GM21786 (cell line): ENCODE data around the gene GNL3L.
"Not testable (repeated sequence)": the region's sequence is repeated elsewhere in the genome, so short reads cannot be mapped to it uniquely, and the experiment has no call there.

ENCODE experiments used
- ATAC-seq: cut with Tn5 transposase; IDR thresholded peaks from one replicate; pipeline ENCODE4 v1.9.1; 2021; ENCODE audit not compliant: unreplicated experiment

Gene GNL3L, protein sequence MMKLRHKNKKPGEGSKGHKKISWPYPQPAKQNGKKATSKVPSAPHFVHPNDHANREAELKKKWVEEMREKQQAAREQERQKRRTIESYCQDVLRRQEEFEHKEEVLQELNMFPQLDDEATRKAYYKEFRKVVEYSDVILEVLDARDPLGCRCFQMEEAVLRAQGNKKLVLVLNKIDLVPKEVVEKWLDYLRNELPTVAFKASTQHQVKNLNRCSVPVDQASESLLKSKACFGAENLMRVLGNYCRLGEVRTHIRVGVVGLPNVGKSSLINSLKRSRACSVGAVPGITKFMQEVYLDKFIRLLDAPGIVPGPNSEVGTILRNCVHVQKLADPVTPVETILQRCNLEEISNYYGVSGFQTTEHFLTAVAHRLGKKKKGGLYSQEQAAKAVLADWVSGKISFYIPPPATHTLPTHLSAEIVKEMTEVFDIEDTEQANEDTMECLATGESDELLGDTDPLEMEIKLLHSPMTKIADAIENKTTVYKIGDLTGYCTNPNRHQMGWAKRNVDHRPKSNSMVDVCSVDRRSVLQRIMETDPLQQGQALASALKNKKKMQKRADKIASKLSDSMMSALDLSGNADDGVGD

DNA sequence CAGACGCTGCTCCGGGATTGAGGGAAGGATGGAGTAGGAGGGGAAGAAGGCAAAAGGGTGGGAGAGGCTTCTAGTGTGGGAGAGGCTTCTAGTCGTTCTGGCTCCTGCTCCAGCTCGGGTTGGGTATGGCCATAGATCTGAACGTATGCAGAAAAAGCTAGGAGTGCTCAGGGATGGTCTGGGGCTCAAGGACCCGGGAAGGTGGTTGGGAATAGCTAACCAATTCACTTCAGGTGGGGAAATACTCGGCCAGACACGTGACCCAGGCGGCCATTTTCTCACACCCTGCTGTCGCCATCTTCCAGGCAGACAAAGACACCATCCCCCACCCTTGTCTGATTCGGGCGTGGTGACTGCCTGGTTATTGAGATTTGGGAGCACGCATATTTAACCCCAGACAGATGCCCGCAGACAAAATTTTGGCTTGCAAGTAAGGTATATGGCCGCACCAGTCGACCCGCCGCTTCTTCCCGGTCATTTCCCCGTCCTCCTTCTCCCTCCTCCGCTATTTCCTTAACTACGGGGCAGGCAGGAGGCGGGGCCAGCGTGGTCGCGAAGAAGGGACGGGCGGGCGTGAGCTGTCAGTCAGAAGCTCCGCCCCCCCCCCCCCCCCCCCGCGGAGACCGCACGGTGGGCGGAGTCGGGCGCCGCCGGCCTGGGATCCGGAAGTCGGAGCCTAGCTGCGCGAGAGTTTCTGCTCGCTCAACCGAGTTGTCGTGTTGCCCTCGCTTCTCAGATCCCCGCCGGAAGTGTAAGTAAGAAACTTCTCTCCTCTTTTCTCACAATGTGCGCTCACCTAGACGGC, at the start of gene GNL3L:
GNL3L (plus strand) TSS at position 668 of the 805 bp plus-strand sequence. CDS start 2,348 bp downstream, outside the sequence.
- peak; percentile 78 for ATAC-seq

DNA sequence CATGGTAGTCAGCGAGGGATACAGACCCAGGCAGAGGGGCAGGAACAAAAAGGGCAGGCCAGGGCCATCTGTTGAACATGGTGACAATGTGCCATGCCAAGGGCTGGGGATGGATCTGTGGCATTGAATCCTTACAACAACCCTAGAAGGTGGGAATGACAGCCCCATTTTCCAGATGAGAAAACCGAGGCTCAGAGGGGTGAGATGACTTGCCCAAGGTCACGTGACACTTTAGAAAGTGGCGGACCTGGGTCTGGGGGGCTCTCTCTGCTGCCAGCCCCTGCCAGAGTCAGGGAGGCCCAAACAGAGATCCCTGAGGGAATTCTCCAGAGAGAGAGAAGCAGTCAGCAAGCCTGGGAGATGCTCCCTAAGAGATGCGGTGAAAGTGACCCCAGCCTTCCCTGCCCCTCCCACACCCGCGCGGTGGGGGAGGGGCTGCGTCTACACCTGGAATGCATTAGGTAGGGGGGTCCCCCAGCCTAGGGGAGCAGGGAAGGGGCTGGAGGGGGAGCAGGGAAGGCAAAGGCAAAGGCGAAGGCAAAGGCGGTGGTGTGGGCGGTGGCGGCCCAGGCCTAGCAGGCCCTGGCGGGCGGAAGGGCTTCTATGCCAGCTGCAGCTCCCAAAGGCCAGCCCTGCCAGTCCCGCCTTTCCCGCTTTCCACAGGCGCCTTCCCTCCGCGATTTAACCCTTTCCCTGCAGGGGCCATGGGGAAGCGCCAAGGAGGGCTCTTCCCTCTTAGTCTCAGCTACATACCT, 47.0 kb upstream of the GNL3L start:
- ATAC-seq, result no peak

DNA sequence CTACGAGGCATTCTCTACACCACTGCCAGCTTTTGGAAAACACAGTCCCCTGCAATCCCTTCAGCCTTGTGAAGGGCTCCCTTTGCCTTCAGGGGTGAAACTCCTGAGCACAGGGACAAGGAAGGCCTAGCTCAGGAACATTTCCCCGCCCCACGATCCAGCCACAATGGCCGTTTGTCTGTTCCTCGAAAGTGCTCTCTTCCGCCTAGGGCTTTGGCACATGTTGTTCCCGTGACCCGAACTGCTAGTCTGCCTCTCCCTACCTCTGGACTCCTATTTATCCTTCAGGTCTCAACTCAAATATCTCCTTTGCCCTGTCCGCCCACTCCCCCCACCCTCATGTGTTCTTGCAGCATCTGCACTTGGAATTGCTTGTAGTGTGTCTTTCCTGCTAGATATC, 46.1 kb upstream of the GNL3L start:
- ATAC-seq, result no peak

DNA sequence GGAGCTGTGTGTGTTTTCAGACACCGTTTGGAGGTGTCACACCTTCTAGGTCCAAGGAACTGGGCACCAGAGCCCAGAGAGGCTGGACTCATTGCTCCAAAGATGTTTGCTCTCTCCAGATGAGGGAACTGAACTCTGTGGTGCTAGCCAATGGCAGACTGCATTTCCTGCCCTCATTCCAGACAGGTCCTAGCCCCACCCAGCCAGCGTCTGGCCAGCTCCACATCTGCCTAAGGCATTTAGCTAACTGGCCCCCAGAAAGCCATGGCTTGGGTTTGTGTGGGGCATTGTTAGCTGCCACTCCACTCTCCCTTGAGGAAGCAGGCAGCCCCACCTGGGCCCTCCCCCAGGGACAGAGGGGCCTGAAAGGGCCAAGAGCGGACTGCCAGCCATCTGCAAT, 45.4 kb upstream of the GNL3L start:
- no peak for ATAC-seq

DNA sequence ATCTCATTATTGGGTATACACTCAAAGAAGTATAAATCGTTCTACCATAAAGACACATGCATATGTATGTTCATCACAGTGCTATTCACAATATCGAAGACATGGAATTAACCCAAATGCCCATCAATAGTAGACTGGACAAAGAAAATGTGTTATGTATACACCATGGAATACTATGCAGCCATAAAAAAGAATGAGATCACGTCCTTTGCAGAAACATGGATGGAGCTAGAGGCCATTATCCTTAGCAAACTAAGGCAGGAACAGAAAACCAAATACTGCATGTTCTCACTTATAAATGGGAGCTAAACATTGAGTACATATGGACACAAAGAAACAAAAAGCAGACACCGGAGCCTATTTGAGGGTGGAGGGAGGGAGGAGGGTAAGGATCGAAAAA, 40.2 kb upstream of the GNL3L start:
- not testable (repeated sequence) for ATAC-seq

DNA sequence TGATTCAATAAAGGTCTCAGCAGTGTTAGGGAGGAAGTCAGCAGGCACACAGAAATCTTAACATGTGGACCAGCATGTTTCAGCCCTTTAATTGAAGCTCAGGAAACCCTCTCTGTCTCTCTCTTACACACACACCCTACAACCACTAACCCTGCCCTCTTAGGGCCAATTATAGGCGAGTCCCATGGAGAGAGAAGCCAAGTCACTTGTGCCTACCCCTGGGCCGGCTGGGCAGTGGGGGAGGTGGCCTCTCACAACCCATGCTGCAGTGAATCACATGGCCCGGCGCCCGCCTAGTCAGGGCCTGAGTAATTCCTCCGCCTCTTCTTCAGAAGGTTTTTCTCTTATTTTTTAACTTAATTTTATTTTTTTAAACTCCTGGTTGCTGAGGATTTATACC, 37.7 kb upstream of the GNL3L start:
- no peak for ATAC-seq

DNA sequence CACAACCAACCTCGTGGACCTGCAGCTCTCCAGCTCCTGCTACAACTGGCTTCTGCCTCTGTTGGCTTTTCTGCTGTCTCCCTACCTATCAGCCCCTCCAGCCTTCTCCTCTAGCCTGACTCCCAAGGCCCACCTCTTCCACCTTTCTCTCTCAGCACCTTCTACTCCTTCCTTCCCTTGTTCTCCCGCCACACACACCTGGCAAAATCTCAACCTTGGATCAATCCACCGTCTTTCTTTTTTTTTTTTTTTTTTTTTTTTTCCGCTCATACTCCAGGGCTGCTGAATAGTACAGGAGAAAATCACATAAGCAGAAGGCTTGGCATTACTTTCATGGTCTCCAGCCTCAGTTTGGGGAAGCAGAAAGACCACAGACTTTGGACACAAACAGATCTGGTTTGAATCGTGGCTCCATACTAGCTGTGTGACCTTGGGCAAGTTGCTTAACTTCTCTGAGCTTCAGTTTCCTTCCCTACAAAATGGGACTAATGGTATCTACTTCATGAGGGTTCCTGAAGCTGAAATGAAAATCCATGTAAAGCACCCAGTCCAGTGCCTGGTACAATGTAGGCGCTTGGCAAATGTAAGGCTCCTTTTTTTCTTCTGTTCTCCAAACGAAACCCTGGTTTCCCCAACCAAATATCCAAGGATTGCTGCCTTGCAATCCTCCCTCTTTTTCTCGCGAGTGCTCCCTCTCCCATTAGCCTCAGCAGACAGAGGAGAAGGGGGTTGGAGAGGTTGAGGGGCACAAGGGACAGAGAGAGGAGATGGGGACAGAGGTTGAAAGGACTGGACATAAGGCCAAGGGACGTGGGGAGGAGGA, 35.6 kb upstream of the GNL3L start:
- no peak for ATAC-seq

DNA sequence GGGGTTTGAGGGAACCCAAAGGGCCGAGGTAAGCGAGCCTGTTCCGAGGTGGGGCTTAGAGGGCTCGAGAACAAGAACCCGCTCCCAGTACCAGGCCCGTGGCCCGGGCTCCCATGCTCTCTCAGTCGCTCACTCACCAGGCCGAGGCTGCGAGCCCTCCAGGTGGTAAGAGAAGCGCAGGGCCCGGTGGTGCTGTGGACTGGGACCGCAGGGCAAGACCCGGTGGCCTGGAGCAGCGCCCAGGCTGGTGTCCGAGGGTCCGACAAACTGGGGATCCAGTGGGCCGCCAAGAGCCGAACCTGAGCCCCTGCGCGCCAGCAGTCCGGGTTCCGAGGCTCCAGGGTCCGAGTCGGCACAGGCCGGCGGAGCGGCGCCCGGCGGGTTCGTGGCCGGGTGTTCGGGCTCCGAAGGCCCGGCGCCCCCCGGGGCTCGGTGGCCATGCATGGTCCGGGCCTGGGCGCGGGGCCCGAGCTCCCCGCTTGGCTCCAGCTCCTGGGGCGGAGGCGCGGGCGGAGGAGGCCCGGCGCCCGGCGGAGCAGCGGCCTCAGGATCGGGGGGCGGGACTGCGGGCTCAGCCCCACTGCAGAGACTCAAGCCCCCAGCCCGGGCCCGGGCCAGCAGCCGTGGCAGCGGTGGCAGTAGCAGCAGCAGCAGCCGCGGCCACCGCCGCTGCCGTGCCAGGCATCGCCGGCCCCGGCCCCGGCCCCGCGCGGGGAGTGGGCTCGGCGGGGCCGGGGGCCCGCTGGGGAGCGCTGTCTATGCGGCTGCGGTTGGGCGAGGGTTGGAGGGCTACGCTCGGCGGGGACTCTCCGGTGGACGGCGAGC, 34.8 kb upstream of the GNL3L start:
- ATAC-seq, result no peak

DNA sequence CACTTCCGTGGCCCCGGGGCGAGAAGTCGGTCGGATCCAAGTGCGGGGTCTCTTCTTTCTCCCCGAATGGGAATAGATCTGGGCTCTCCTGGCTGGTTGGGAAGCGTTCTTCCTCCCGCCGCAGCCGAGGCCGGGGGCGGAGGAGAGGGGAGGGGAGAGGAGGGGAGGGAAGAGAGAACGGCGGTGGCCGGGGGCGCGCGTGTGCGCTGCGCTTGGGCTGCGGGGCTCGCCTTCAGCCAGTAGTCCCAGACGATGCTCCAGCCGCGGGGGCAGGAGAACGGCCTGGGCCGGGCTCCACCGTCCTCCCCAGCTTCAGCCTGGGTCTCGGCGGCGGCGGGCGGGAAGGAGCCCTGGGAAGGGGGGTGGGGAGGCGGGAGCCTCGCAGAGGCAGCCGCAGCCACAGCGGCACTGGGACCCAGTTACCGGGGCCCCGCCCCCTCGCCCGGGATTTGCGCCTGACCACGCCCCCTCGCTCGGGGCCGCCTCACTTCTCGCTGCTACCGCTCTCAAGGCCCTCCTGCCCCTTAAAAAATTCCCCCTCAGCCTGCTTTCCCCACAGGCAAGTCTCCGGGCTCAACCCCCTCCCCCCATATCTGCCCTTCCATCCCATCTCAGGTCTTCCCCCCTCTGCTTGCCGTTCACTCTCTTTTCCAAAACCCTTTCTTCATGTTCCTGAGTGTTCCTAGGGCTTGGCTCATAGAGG, 34.1 kb upstream of the GNL3L start, which contains the start of gene FGD1:
FGD1 (minus strand) TSS at position 421 of the 703 bp plus-strand sequence. CDS start 802 bp downstream, outside the sequence.
- no peak for ATAC-seq

DNA sequence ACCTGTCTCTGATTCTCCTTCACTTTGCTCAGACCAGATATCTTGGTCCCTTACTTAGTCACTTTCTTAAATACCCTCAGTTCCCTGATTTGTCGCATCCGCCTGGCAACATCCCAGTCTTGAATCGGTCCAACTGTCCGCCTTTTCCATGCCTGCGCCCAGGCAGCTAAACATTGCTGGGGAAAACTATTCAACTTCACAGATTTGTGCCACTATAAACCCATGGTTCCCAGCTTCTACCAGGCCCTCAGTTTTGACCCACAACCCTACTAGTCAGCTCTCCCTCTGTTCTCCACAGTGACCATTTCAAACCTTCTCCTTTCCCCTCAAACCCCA, 33.5 kb upstream of the GNL3L start:
- ATAC-seq, result no peak

DNA sequence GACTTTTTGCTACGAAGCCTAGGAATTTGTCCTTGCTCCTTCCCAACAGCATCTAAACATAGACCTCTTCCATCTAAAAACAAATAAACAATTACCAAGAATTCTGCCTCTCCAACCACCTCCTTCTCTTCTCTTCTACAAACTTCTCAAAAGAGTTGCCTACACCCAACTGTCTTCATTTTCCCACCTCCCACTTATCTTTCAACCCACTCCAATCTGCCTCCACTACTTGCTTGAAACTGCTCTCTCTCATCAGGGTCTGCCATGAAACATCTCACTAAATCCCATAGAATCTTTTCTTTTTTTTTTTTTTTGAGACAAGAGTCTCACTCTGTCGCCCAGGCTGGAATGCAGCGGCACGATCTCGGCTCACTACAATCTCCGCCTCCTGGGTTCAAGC, 33.1 kb upstream of the GNL3L start:
- no peak for ATAC-seq

DNA sequence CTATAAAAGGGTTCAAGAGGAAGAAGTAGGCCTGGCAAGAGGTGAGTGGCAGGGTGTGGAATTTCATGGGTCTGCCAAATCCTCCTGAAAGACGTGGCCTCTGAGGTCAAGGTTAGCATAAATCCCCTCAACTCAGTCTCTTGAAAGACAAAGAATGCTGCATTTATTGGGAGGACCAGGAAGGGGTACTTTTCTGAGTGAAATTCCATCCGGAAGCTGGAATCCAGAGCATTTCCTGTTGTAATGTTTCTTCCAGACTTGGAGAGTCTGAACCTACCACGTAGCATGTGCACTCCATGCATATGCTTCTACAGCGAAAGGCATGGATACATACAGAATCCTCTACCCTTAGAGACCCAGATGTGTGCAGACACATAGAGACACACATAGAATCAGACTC, 20.6 kb upstream of the GNL3L start:
- ATAC-seq, result no peak

DNA sequence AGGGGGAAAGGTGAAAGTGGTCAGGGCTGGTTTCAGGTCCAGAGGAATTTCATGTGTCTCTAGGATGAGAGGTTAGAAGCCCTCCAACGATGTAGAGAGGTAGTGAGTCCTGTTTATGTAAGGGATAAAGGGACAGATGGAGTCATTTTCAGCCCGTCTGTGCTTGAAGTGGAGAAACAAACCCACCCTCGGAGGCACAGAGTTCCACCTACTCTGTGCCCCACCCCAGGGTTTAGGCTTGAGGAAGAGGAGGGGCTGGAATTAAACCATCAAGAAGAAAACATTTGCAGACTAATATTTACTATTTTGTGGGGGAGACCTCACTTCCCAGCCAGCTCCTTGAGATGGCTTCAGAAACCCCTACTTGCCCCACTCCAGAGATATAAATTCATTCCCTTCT, 868 bp upstream of the GNL3L start:
- ATAC-seq, result no peak

DNA sequence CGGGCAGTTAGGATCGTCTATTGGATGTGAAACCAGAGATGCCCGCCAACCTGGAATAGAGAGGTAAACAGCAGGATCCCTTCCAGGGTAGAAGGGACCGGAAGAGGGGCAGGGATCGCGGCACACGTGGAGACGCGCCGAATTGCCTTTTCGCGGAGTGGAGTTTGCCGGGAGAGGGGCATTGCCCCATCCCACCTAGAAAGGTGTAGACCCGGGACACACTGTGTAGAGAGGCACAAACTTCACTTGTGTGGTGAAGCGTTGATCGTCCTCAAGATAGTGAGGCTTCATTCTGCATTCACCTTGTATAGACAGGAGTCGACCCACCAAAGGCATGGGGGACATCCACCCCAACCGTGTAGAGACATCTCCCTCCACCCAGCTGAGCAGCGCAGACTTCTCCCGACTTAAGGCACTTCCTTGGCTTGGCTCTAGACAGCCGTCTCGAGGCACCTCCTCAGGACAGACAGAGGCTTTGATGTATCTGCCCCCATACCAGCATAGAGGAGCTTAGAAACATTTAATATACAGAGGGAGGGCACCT, 410 bp downstream of the GNL3L start:
- peak; percentile 16 for ATAC-seq

DNA sequence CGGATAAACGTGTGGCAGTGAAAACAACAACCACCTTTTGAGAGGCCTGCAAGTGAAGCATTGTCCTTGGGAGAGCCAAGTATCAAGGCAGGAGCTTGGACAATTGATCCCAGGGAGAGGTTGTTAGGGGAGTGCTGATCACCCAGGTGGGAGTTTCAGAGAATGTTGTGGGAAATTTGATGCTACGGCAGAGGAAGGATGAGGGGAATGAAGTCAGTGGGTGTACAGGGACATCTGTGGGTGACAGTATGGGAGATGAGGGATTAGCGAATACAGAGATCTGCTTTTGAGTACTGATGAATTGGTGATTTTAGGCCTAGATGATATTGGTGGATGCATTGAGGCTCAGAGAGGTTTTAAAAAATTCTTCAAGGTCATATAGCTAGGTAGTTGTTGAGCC, 4.3 kb downstream of the GNL3L start:
- ATAC-seq, result no peak

DNA sequence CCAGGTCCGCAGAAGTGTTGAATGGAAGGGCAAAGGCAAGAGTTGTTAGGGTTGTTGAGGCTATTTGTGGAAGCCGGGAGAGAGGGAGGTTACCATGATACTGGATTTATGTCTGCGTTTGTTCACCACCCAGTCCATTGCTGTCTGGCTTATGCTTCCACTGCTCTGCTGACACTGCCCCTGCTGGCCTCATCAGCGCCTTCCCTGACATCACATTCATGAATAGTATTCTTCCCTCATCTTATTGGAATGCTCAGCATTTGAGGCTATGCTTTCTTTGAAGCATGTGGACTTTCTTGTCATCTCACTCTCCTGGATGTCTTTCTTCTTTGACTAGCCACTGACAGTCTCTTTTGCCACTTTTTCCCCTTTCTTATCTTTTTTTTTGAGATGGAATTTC, 10.3 kb downstream of the GNL3L start:
- no peak for ATAC-seq

DNA sequence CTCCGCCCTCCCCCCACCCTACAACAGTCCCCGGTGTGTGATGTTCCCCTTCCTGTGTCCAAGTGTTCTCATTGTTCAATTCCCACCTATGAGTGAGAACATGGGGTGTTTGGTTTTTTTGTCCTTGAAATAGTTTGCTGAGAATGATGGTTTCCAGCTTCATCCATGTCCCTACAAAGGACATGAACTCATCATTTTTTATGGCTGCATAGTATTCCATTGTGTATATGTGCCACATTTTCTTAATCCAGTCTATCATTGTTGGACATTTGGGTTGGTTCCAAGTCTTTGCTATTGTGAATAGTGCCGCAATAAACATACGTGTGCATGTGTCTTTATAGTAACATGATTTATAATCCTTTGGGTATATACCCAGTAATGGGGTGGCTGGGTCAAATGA, 12.2 kb downstream of the GNL3L start:
- ATAC-seq, result not testable (repeated sequence)

DNA sequence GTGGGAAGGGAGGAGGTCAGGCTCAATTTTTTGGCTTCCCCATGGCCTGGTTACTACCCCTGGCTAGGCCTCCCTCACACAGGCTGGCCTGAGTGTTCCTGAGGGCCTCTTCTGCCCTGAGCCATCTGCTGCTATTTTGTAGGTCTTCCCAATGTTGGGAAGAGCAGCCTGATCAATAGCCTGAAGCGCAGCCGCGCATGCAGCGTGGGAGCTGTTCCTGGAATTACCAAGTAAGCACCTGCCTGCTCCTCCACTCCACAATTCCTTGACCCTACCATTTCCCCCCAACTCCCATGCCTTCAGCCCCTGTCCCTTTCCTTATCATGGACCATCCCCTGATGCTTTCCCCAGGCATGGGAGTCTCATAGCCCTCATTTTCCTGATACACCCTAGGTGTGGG, 20.8 kb downstream of the GNL3L start:
- ATAC-seq, result no peak

DNA sequence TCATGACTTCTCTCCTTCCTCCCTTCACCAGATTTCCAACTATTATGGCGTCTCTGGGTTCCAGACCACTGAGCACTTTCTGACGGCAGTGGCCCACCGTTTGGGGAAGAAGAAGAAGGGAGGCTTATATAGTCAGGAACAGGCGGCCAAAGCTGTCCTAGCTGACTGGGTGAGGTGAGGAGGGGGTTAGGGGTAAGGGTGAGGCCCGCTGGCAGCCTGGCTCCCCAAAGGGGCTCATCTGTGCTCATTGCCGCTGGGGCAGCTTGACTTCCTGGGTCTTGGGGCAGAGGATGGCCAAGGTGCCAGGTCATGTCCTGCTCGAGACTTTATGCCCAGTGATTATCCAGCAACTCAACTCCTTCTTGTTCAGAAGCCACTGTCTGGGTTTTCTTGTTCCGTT, 21.8 kb downstream of the GNL3L start:
- ATAC-seq, result no peak
